IMR-90 (cell line): Measurements from ENCODE around the gene PLAAT3. TPM values are rescaled to one million over a fixed set of nuclear protein-coding genes. Genes with fewer than 3 reads are reported as not detected.

Experiments used
- ATAC-seq: fragments of 200-7000 bp; cut with Tn5 transposase; 2 replicates; pipeline ENCODE4 v1.9.1; 2020; ENCODE audit warnings: low read depth, mild to moderate bottlenecking, moderate library complexity
- BruUV-seq: library from RNA; stranded (reverse); fragments of 400-500 nt; replicated peaks from 2 replicates; lab custom pipeline; 2021; lab: Mats Ljungman, UMichigan
- CTCF ChIA-PET: fragments of 300-600 bp; formaldehyde crosslinking; extraction: SDS; loops from one replicate; lab custom pipeline; 2021; ENCODE audit warnings: antibody characterized with exemption; lab: Yijun Ruan, JAX
- POLR2A ChIA-PET: fragments of 300-600 bp; sonication (Branson Sonifier 250); formaldehyde crosslinking; loops from one replicate; lab custom pipeline; 2022; ENCODE audit warnings: antibody characterized with exemption; ENCODE audit not compliant: unreplicated experiment; lab: Charles Lee
- DNase-seq: peaks from one replicate; pipeline ENCODE4 v3.0.0; 2013
- H2AFZ ChIP-seq: replicated peaks from 2 replicates; pipeline ENCODE3; 2013; ENCODE audit warnings: low read length, mild to moderate bottlenecking; ENCODE audit not compliant: poor library complexity
- H2AK5ac ChIP-seq: 2 replicates; pipeline ENCODE4 v1.6.1; 2013; ENCODE audit warnings: low read depth, low read length, inconsistent platforms
- H2AK9ac ChIP-seq: replicated peaks from 2 replicates; pipeline ENCODE3; 2013; ENCODE audit warnings: mild to moderate bottlenecking, low read depth, low read length, moderate library complexity; ENCODE audit not compliant: poor library complexity
- H2BK120ac ChIP-seq: 2 replicates; pipeline ENCODE4 v1.6.1; 2013; ENCODE audit warnings: low read depth, low read length, inconsistent platforms
- H2BK15ac ChIP-seq: 3 replicates; pipeline ENCODE4 v1.6.1; 2013; ENCODE audit warnings: low read depth, low read length, inconsistent platforms
- H2BK20ac ChIP-seq: 2 replicates; pipeline ENCODE4 v1.6.1; 2013; ENCODE audit warnings: low read depth, mild to moderate bottlenecking, inconsistent platforms, low read length, moderate library complexity
- H2BK5ac ChIP-seq: 2 replicates; pipeline ENCODE4 v1.6.1; 2013; ENCODE audit warnings: mild to moderate bottlenecking, low read depth, low read length, inconsistent platforms; ENCODE audit not compliant: poor library complexity, severe bottlenecking
- H3K14ac ChIP-seq: replicated peaks from 2 replicates; pipeline ENCODE4 v1.6.1; 2013; ENCODE audit warnings: low read depth, low read length, inconsistent platforms
- H3K18ac ChIP-seq: 2 replicates; pipeline ENCODE4 v1.6.1; 2013; ENCODE audit warnings: low read depth, low read length, control low read depth
- H3K23ac ChIP-seq: 2 replicates; pipeline ENCODE4 v1.6.1; 2013; ENCODE audit warnings: low read depth, low read length, inconsistent platforms
- H3K27ac ChIP-seq: 2 replicates; pipeline ENCODE4 v1.5.1; 2013; ENCODE audit warnings: mild to moderate bottlenecking, control low read depth, low read length; ENCODE audit not compliant: insufficient read depth
- H3K27me3 ChIP-seq: 2 replicates; pipeline ENCODE4 v1.6.1; 2013; ENCODE audit warnings: low read length; ENCODE audit not compliant: control insufficient read depth, insufficient read depth
- H3K36me3 ChIP-seq: 2 replicates; pipeline ENCODE4 v1.6.1; 2013; ENCODE audit warnings: low read length, mixed read lengths; ENCODE audit not compliant: control insufficient read depth, insufficient read depth
- H3K4ac ChIP-seq: 2 replicates; pipeline ENCODE4 v1.6.1; 2013; ENCODE audit warnings: low read depth, low read length, inconsistent platforms
- H3K4me1 ChIP-seq: 2 replicates; pipeline ENCODE4 v1.6.1; 2013; ENCODE audit warnings: low read length, mixed read lengths; ENCODE audit not compliant: control insufficient read depth, insufficient read depth
- H3K4me2 ChIP-seq: 2 replicates; pipeline ENCODE4 v1.6.1; 2013; ENCODE audit warnings: low read depth, mild to moderate bottlenecking, control low read depth, low read length, moderate library complexity
- H3K4me3 ChIP-seq: 2 replicates; pipeline ENCODE4 v1.5.1; 2013; ENCODE audit warnings: low read depth, mild to moderate bottlenecking, control low read depth, low read length, moderate library complexity; ENCODE audit not compliant: insufficient read depth
- H3K56ac ChIP-seq: 2 replicates; pipeline ENCODE4 v1.6.1; 2013; ENCODE audit warnings: low read length, inconsistent platforms; ENCODE audit not compliant: insufficient read depth; ENCODE audit errors: extremely low read depth
- H3K79me1 ChIP-seq, 2 experiments: 2 replicates each; pipeline ENCODE4 v1.6.1; 2013; ENCODE audit warnings: low read length in 2 of 2, inconsistent platforms in 1 of 2, low read depth in 1 of 2
- H3K9ac ChIP-seq: 2 replicates; pipeline ENCODE4 v1.6.1; 2013; ENCODE audit warnings: low read depth, low read length, control low read depth
- H3K9me1 ChIP-seq: 2 replicates; pipeline ENCODE4 v1.6.1; 2013; ENCODE audit warnings: low read length, inconsistent platforms; ENCODE audit not compliant: insufficient read depth
- H3K9me3 ChIP-seq: 2 replicates; pipeline ENCODE4 v1.6.1; 2013; ENCODE audit warnings: low read length; ENCODE audit not compliant: control insufficient read depth, insufficient read depth
- H4K20me1 ChIP-seq: 2 replicates; pipeline ENCODE4 v1.6.1; 2013; ENCODE audit warnings: low read length, inconsistent platforms; ENCODE audit not compliant: insufficient read depth
- H4K5ac ChIP-seq: 2 replicates; pipeline ENCODE4 v1.6.1; 2013; ENCODE audit warnings: mild to moderate bottlenecking, low read depth, low read length, control low read depth
- H4K8ac ChIP-seq, 2 experiments: 2 replicates each; pipeline ENCODE4 v1.6.1; 2013; ENCODE audit warnings: low read depth in 2 of 2, low read length in 2 of 2, control low read depth in 1 of 2, inconsistent platforms in 1 of 2
- H4K91ac ChIP-seq: 2 replicates; pipeline ENCODE4 v1.6.1; 2013; ENCODE audit warnings: low read depth, low read length, inconsistent platforms; ENCODE audit not compliant: insufficient read depth
- MXI1 ChIP-seq: IDR thresholded peaks from 2 replicates; pipeline ENCODE4 v1.6.1; 2012; ENCODE audit warnings: low read depth, mild to moderate bottlenecking, low read length, moderate library complexity, borderline replicate concordance
- NFE2L2 ChIP-seq: fragments of 150-350 bp; IDR thresholded peaks from 2 replicates; pipeline ENCODE4 v1.6.1; 2016; ENCODE audit warnings: low read depth, mild to moderate bottlenecking, low read length
- RFX5 ChIP-seq: IDR thresholded peaks from 2 replicates; pipeline ENCODE4 v1.8.0; 2012; ENCODE audit warnings: low read depth, mild to moderate bottlenecking, low read length, moderate library complexity
- SMC3 ChIP-seq: fragments of 150-350 bp; IDR thresholded peaks from 2 replicates; pipeline ENCODE4 v1.6.1; 2016; ENCODE audit warnings: low read depth, mild to moderate bottlenecking, antibody characterized with exemption, low read length, moderate library complexity
- WGBS, 2 experiments: methylation state at CpG; one replicate each; pipeline versions ENCODE4 v1.1.5 to v1.1.7; 2013; ENCODE audit warnings: missing lambda C conversion rate in 2 of 2; ENCODE audit not compliant: insufficient read length in 1 of 2; ENCODE audit errors: extremely low coverage in 2 of 2; 5-methylcytosine and 5-hydroxymethylcytosine counted together
- dilution Hi-C: fragments of 300-500 bp; cut with HindIII; formaldehyde crosslinking; loops from one replicate; pipeline ENCODE4 v1.14.3; 2018; ENCODE audit warnings: low sequenced_read_pairs; ENCODE audit not compliant: unreplicated experiment
- in situ Hi-C: fragments of 300-500 bp; cut with MboI; formaldehyde crosslinking; loops from 3 replicates; pipeline ENCODE4 v1.14.3; 2019; ENCODE audit warnings: low sequenced_read_pairs, inconsistent platforms, mixed read lengths
- intact Hi-C: fragments of 100-400 bp; cut with micrococcal nuclease; formaldehyde crosslinking; loops from 2 replicates; pipeline ENCODE4 v1.10.0; 2022
- polyA plus RNA-seq, 3 experiments: library from polyadenylated mRNA; depleted of rRNA; stranded (reverse); fragments of >200 nt; gene quantifications; 2 replicates each; pipeline ENCODE4 v1.2.3, GENCODE V29; 2012; ENCODE audit warnings: low replicate concordance in 1 of 3
- total RNA-seq: library from RNA; depleted of rRNA; stranded (reverse); fragments of >200 nt; gene quantifications from 2 replicates; pipeline ENCODE4 v1.2.3, GENCODE V29; 2012

Gene PLAAT3
- total and polyA plus RNA-seq, 2 of the 4 experiments (the other 2 are of a cell fraction), result 3.2 to 3.9 TPM

DNA sequence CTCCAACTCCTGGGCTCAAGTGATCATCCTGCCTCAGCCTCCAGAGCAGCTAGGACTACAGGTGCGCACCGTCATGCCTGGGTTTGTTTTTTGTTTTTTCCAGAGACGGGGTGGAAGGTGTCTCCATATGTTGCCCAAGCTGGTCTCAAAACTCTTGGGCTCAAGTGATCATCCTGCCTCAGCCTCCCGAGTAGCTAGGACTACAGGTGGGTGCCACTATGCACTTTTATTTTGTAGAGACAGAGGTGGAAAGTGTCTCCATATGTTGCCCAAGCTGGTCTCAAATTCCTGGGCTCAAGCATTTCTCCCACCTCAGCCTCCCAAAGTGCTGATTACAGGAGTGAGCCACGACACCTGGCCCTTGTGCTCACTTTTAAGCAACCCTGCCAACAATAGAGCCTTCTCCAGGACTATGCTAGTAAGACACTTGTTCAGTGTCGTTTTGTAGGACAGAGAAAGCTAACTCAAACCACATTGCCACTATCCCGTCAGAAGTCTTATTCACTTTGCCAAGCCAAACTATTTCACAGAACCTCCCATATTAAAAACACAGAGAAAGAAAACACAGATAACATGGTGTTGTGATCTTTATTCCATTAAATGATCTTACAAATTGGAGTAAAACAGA, 9.4 kb upstream of the PLAAT3 start:
- Histone ChIP-seq H4K5ac (no peak overlapping the region), H2BK15ac (no peak overlapping the region), H3K79me1 (no peaks in the 10 kb centered on the region), H3K27ac (no peak overlapping the region), H2BK20ac (no peak overlapping the region), H3K27me3 (no peaks in the 10 kb centered on the region), H3K23ac (no peak overlapping the region), H3K4me2 (no peak overlapping the region), H3K9me1 (no peaks in the 10 kb centered on the region), H3K9ac (no peak overlapping the region), H2BK5ac (no peak overlapping the region), H3K36me3 (no peaks in the 10 kb centered on the region; the same call in none of the 2 replicates), H3K18ac (no peak overlapping the region), H3K4ac (no peak overlapping the region), H2AK5ac (no peak overlapping the region), H4K91ac (no peak overlapping the region), H2BK120ac (no peak overlapping the region), H2AK9ac (no peak overlapping the region), H3K56ac (no peak overlapping the region), H2AFZ (no peak overlapping the region), H4K8ac (no peak overlapping the region), H3K4me1 (no peaks in the 10 kb centered on the region), H4K20me1 (no peaks in the 10 kb centered on the region), H3K4me3 (no peak overlapping the region), H3K9me3 (no peaks in the 10 kb centered on the region), H3K14ac (no peak overlapping the region)
- no CpG with 5 or more reads among the region's 7 CpGs for WGBS, 2 experiments
- dilution Hi-C loops, result no loop called here
- POLR2A ChIA-PET, result no interaction called here
- ATAC-seq (peak; percentile 17; the same call in 1 of the 2 replicates), DNase-seq (no peak)
- no peak for TF ChIP-seq NFE2L2
- no peak for TF ChIP-seq SMC3
- TF ChIP-seq RFX5, result no peak
- TF ChIP-seq MXI1, result no peak
- BruUV-seq, result no TSS peak
- CTCF ChIA-PET, result no interaction called here
- in situ Hi-C loops, result no loop called here
- intact Hi-C loops, result no loop called here
